ENCODE data around the gene GNL3. TPM values are rescaled to one million over a fixed set of nuclear protein-coding genes. Genes with fewer than 3 reads are reported as not detected.

Gene GNL3
- 134 and 171 TPM in 2 replicates for total RNA-seq

GRCh38 chr3:52685709-52686691, at the start of gene GNL3, which contains the start of gene PBRM1:
TSS of gene GNL3 (plus strand) at chr3:52686032. CDS start at chr3:52686093, 61 bp downstream.
TSS of gene PBRM1 (minus strand) at chr3:52685913.

GRCh38 chr3:52705688-52706686, 20.2 kb downstream of the GNL3 start, which contains the start of the genes GLT8D1 and SPCS1:
TSS of gene GLT8D1 (minus strand) at chr3:52705791. CDS start at chr3:52700460, 5,331 bp downstream.
TSS of gene SPCS1 (plus strand) at chr3:52706106. CDS start at chr3:52706247, 141 bp downstream.

Small RNA genes lying within 50 kb of the gene (small RNA-seq; reads per million reads assigned to genes)
- not detected for gene AC006254.2 (ENCODE audit: low replicate concordance)
- 28,220 reads per million, percentile 100 among the genes with 10 or more reads in this experiment for gene RF00569 (ENCODE audit: low replicate concordance)
- not detected for gene RF01183 (ENCODE audit: low replicate concordance)
- not detected for gene SNORD19 (ENCODE audit: low replicate concordance)
- gene SNORD19B (ENCODE audit: low replicate concordance): not detected
- 1,109 reads per million, percentile 100 among the genes with 10 or more reads in this experiment for gene SNORD69 (ENCODE audit: low replicate concordance)

Other genes with a start within 250 kb of the GNL3 start
- under 0.01 TPM in 2 replicates for gene SEMA3G, start 240.9 kb upstream of the GNL3 start, total RNA-seq
- gene TNNC1, start 232.0 kb upstream of the GNL3 start, total RNA-seq: 2.0 TPM in 1 of 2 replicates, not detected in the other
- 50.3 and 57.0 TPM in 2 replicates for gene NISCH, start 230.4 kb upstream of the GNL3 start, total RNA-seq
- gene STAB1, start 190.7 kb upstream of the GNL3 start, total RNA-seq: under 0.01 and 0.57 TPM in 2 replicates
- gene NT5DC2, start 152.2 kb upstream of the GNL3 start, total RNA-seq: 57.3 and 68.6 TPM in 2 replicates
- 0.88 and 7.3 TPM in 2 replicates for gene UQCC5, start 149.4 kb upstream of the GNL3 start, total RNA-seq
- 86.4 and 93.6 TPM in 2 replicates for gene PBRM1, start 119 bp upstream of the GNL3 start, total RNA-seq
- gene GLT8D1, start 19.8 kb downstream of the GNL3 start, total RNA-seq: 80.5 and 96.1 TPM in 2 replicates
- 70.2 and 75.5 TPM in 2 replicates for gene SPCS1, start 20.1 kb downstream of the GNL3 start, total RNA-seq
- 23.2 and 34.8 TPM in 2 replicates for gene NEK4, start 84.9 kb downstream of the GNL3 start, total RNA-seq
- not detected in 2 replicates for gene ITIH1, start 91.6 kb downstream of the GNL3 start, total RNA-seq
- 0.14 TPM in 1 of 2 replicates, not detected in the other for gene ITIH3, start 108.8 kb downstream of the GNL3 start, total RNA-seq
- 0.57 and 0.88 TPM in 2 replicates for gene ITIH4, start 144.6 kb downstream of the GNL3 start, total RNA-seq
- not detected in 2 replicates for gene MUSTN1, start 149.0 kb downstream of the GNL3 start, total RNA-seq
- gene STIMATE, start 211.5 kb downstream of the GNL3 start, total RNA-seq: 17.1 and 22.0 TPM in 2 replicates